Activated T-cell treated with anti-CD3 and anti-CD28 coated beads, Interleukin-2, amount 50 U/mL, for 1 hour (primary cell): ENCODE data around the gene COASY.

Experiments used
- DNase-seq: peaks from one replicate; pipeline ENCODE4 v3.0.0-alpha.2; 2020

COASY gene

GRCh38 chr17:42561897-42562387 is at the start of gene COASY:
Gene COASY (plus strand): TSS chr17:42562148. CDS start chr17:42562623, 475 bp downstream.
- DNase-seq, result peak; percentile 88

- DNase-seq, result no peak
These were observed 49.7 kb upstream of the COASY start for GRCh38 chr17:42512246-42512645.

GRCh38 chr17:42512733-42513251 is 49.2 kb upstream of the COASY start:
- no peak for DNase-seq

- no peak for DNase-seq
These were observed 48.3 kb upstream of the COASY start for GRCh38 chr17:42513686-42514085.

GRCh38 chr17:42514279-42514678 is 47.7 kb upstream of the COASY start:
- DNase-seq, result no peak

- no peak for DNase-seq
These were observed 47.1 kb upstream of the COASY start for GRCh38 chr17:42514867-42515266.

GRCh38 chr17:42517516-42517915 is 44.4 kb upstream of the COASY start:
- DNase-seq, result peak; percentile 86

- no peak for DNase-seq
These were observed 43.7 kb upstream of the COASY start for GRCh38 chr17:42518046-42518754.

- DNase-seq, result no peak
These were observed 43.0 kb upstream of the COASY start for GRCh38 chr17:42518755-42519545.

GRCh38 chr17:42519546-42520491 is 42.1 kb upstream of the COASY start:
- DNase-seq, result no peak

GRCh38 chr17:42520540-42520951 is 41.4 kb upstream of the COASY start:
- peak; percentile 36 for DNase-seq

GRCh38 chr17:42521036-42521435 is 40.9 kb upstream of the COASY start:
- DNase-seq, result no peak

GRCh38 chr17:42521666-42522262 is 40.2 kb upstream of the COASY start:
- DNase-seq, result no peak

GRCh38 chr17:42522263-42522790 is 39.6 kb upstream of the COASY start:
- DNase-seq, result no peak

- DNase-seq, result no peak
These were observed 39.1 kb upstream of the COASY start for GRCh38 chr17:42522798-42523278.

GRCh38 chr17:42525221-42525620 is 36.7 kb upstream of the COASY start:
- DNase-seq, result no peak

- DNase-seq, result no peak
These were observed 35.9 kb upstream of the COASY start for GRCh38 chr17:42526031-42526444.

- no peak for DNase-seq
These were observed 34.0 kb upstream of the COASY start for GRCh38 chr17:42527932-42528331.

GRCh38 chr17:42529061-42529460 is 32.9 kb upstream of the COASY start:
- no peak for DNase-seq

- no peak for DNase-seq
These were observed 30.9 kb upstream of the COASY start for GRCh38 chr17:42530952-42531454.
